ENCODE results near the gene MINDY3.

Gene MINDY3

GRCh38 chr10:15739254-15739970 is 120.9 kb downstream of the MINDY3 start:
- no peaks in the 10 kb centered on the region for H3K36me3 ChIP-seq (ENCODE audit: insufficient read depth)
- H4K20me1 ChIP-seq (ENCODE audit: insufficient read depth) = no peaks in the 10 kb centered on the region
- no peak overlapping the region for H3K4me2 ChIP-seq
- H3K27ac ChIP-seq = no peak overlapping the region
- no peaks in the 10 kb centered on the region for H3K4me1 ChIP-seq (ENCODE audit: low read depth, poor library complexity, severe bottlenecking)
- H3K9ac ChIP-seq = no peak overlapping the region
- no peaks in the 10 kb centered on the region for H3K79me2 ChIP-seq (ENCODE audit: insufficient read depth, low read depth)
- no peak for TF ChIP-seq CTCF (conservative IDR thresholded peaks at IDR 0.05; ENCODE audit: low read depth, low read length)
- H2AFZ ChIP-seq (ENCODE audit: low read depth) = no peak overlapping the region
- H3K27me3 ChIP-seq (ENCODE audit: insufficient read depth, low read depth) = no peaks in the 10 kb centered on the region
- no peak overlapping the region for H3K4me3 ChIP-seq (IDR thresholded peaks at IDR 0.05; ENCODE audit: insufficient read depth, low read depth, low read length)

- no peaks in the 10 kb centered on the region for H3K36me3 ChIP-seq (ENCODE audit: insufficient read depth)
- no peaks in the 10 kb centered on the region for H3K27me3 ChIP-seq (ENCODE audit: insufficient read depth, low read depth)
- no peaks in the 10 kb centered on the region for H4K20me1 ChIP-seq (ENCODE audit: insufficient read depth)
- no peak for TF ChIP-seq CTCF (conservative IDR thresholded peaks at IDR 0.05; ENCODE audit: low read depth, low read length)
- H3K4me3 ChIP-seq (IDR thresholded peaks at IDR 0.05; ENCODE audit: insufficient read depth, low read depth, low read length) = no peak overlapping the region
- H3K79me2 ChIP-seq (ENCODE audit: insufficient read depth, low read depth) = no peaks in the 10 kb centered on the region
- no peak overlapping the region for H2AFZ ChIP-seq (ENCODE audit: low read depth)
- H3K9ac ChIP-seq = no peak overlapping the region
- no peak overlapping the region for H3K27ac ChIP-seq
- H3K4me1 ChIP-seq (ENCODE audit: low read depth, poor library complexity, severe bottlenecking) = no peaks in the 10 kb centered on the region
- H3K4me2 ChIP-seq = no peak overlapping the region
Measured at GRCh38 chr10:15738270-15738925, 121.9 kb downstream of the MINDY3 start.

- Histone ChIP-seq H3K4me1 (ENCODE audit: low read depth, poor library complexity, severe bottlenecking) (no peaks in the 10 kb centered on the region), H3K4me2 (no peak overlapping the region), H3K36me3 (ENCODE audit: insufficient read depth) (no peaks in the 10 kb centered on the region), H3K27ac (no peak overlapping the region), H3K27me3 (ENCODE audit: insufficient read depth, low read depth) (no peaks in the 10 kb centered on the region), H3K4me3 (IDR thresholded peaks at IDR 0.05; ENCODE audit: insufficient read depth, low read depth, low read length) (no peak overlapping the region), H3K9ac (no peak overlapping the region), H3K79me2 (ENCODE audit: insufficient read depth, low read depth) (no peaks in the 10 kb centered on the region), H4K20me1 (ENCODE audit: insufficient read depth) (no peaks in the 10 kb centered on the region), H2AFZ (ENCODE audit: low read depth) (no peak overlapping the region)
- no peak for TF ChIP-seq CTCF (conservative IDR thresholded peaks at IDR 0.05; ENCODE audit: low read depth, low read length)
Measured at GRCh38 chr10:15737656-15738055, 122.7 kb downstream of the MINDY3 start.

GRCh38 chr10:15735763-15736162 is 124.5 kb downstream of the MINDY3 start:
- Histone ChIP-seq H4K20me1 (ENCODE audit: insufficient read depth) (no peaks in the 10 kb centered on the region), H3K79me2 (ENCODE audit: insufficient read depth, low read depth) (no peaks in the 10 kb centered on the region), H3K9ac (no peak overlapping the region), H3K27me3 (ENCODE audit: insufficient read depth, low read depth) (no peaks in the 10 kb centered on the region), H3K4me3 (IDR thresholded peaks at IDR 0.05; ENCODE audit: insufficient read depth, low read depth, low read length) (no peak overlapping the region), H3K36me3 (ENCODE audit: insufficient read depth) (no peaks in the 10 kb centered on the region), H3K4me1 (ENCODE audit: low read depth, poor library complexity, severe bottlenecking) (no peaks in the 10 kb centered on the region), H2AFZ (ENCODE audit: low read depth) (no peak overlapping the region), H3K4me2 (no peak overlapping the region), H3K27ac (no peak overlapping the region)
- no peak for TF ChIP-seq CTCF (conservative IDR thresholded peaks at IDR 0.05; ENCODE audit: low read depth, low read length)

Data from KMS-11 (cell line).